ENCODE measurements around the gene HOXC4. TPM values are rescaled to one million over a fixed set of nuclear protein-coding genes. Genes with fewer than 3 reads are reported as not detected.

Gene HOXC4
- total and polyA plus RNA-seq, 2 of the 8 experiments (the other 6 are each of a cell fraction or from before 2014, with no cell fraction given), result not detected

GRCh38 chr12:54005853-54006558, 47.6 kb upstream of the HOXC4 start (continued):
- TF ChIP-seq CHD7 (IDR thresholded peaks at IDR 0.05; ENCODE audit: insufficient replicate concordance, low read length) (no peak), CTCF (IDR thresholded peaks at IDR 0.05; ENCODE audit: control extremely low read depth in 1 of 3, insufficient read depth in 1 of 3, low read depth in 1 of 3, low read length in 3 of 3) (peak; percentile 88 to 97 (median 89)), BACH1 (IDR thresholded peaks at IDR 0.05; ENCODE audit: low read length) (no peak), SP4 (IDR thresholded peaks at IDR 0.05; ENCODE audit: low read length) (no peak), PHF8 (conservative IDR thresholded peaks at IDR 0.05; ENCODE audit: low read depth, low read length) (no peak), SIRT6 (IDR thresholded peaks at IDR 0.05; ENCODE audit: low read length) (no peak), EZH2 (IDR thresholded peaks at IDR 0.05; ENCODE audit: low read depth, low read length, severe bottlenecking) (peak; percentile 47), JUN (IDR thresholded peaks at IDR 0.05; ENCODE audit: low read depth, low read length) (no peak)

Measured in H1 (cell line).